Stimulated activated CD4-positive, alpha-beta T cell treated with anti-CD3 and anti-CD28 coated beads, TNF-alpha, amount 100 ng/mL, for 24 hours (primary cell): ENCODE measurements around the gene CD96.
A peak's percentile ranks its signal among the peaks of the same experiment; 100 is the strongest.

Source experiments
- DNase-seq, 3 experiments: peaks; one replicate each; pipeline ENCODE4 v3.0.0-alpha.2; 2020; ENCODE audit warnings: low read depth in 3 of 3

Gene CD96

GRCh38 chr3:111593666-111594065, 51.7 kb downstream of the CD96 start:
- DNase-seq = no peak

DNA sequence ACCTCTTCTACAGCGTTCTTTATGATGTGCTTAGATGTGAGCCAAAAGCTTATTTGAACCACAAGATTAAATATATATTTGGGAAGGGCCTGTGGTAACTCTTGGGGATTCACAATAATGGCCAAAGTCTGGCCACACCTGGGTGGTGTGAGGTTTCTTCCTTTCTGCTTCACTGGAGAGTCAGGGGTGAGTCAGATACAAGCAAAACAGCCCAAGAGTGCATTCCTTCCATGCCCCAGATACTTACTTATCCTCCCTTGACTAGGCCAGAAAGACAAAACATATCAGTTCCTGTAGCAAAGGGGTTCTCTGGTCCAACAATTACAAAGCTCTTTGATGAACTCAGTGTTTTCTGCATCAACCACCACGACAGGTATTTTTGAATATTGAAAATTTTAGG, 52.2 kb downstream of the CD96 start:
- DNase-seq = no peak

GRCh38 chr3:111594781-111595180, 52.8 kb downstream of the CD96 start:
- DNase-seq = no peak

DNA sequence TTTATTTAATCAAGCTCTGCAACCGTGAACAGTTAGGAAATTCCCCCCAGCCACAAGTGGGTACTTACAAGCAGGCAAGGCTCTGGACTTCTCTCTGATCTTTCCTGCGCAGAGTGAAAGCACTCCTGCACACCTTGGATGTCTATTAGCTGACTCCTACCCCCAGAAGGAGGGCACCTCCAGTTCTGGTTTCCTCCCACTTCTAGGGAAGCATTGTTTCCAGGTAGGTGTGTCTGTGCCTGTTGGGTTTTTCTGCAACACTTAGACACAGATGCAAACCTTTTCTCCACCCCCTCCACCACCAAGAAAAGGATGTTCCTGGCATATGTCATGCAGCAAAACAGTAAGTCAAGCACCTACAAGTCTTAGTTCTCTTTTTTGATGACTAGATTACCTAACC, 53.2 kb downstream of the CD96 start, which contains the start of gene ZBED2:
ZBED2 (minus strand) TSS at position 115 of the 400 bp plus-strand sequence. CDS start 1,145 bp downstream, outside the sequence.
- no peak for DNase-seq

DNA sequence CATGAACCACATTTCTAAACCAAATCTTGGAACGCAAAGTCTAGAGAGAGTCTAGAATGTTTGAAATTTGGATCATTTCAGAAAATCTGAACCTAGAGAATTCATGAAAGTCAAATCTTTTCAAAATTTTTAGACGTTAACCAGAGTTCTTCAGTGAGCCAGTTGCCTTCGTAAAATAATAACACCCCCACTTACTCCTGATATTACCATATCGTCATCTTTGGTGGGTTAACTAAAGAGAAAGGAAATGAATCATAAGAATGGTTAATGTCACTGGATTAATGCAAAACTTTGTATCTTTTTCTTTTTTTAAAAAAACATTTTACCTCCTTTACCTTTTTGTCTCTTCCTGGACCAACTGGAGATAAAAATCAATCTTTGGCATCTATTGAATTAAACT, 54.3 kb downstream of the CD96 start:
- no peak for DNase-seq

GRCh38 chr3:111598139-111598538, 56.1 kb downstream of the CD96 start:
- DNase-seq = no peak

DNA sequence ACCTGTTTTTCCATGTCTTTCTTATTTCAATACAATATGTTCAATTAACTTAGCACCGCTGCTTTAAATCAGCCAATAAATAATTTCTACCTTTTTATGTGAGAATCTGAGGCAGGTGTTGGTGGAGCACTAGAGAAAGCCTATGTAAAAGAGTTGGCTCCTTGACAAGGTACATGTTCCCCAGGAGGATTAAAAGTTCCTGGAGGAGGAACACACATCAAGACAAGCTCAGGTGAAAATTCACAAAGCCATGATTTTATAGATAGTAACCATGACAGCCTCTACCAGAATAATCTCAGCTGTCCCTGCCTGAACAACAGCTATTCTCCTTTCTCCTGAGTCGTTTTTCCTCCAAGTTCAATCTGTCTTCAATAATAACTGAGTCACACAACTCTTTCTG, 56.6 kb downstream of the CD96 start:
- no peak for DNase-seq

GRCh38 chr3:111601810-111602209, 59.8 kb downstream of the CD96 start:
- DNase-seq = no peak

GRCh38 chr3:111603679-111604078, 61.7 kb downstream of the CD96 start:
- DNase-seq = no peak

- no peak for DNase-seq
Measured at GRCh38 chr3:111604119-111604518, 62.1 kb downstream of the CD96 start.

DNA sequence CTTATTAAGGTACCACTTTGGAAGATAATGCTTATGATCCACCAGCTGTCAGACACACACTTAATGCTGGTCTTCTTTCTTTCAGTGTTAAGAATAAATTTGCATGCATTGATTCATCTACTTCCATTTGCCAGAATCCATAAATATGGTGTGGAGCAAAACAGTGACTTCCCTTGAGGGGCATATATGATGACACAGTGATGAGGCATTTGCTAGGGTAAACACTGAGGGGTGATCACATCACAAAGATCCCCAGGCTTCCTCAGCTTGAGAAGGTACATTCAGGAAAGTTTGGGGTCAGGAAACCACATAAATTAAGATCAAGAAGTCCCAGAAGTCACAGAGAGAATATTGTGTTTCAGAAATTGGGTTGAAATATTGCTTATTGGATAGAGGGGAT, 63.0 kb downstream of the CD96 start:
- DNase-seq = no peak

GRCh38 chr3:111605493-111605892, 63.5 kb downstream of the CD96 start:
- no peak for DNase-seq

- no peak for DNase-seq
Measured at GRCh38 chr3:111607240-111607920, 65.4 kb downstream of the CD96 start.

DNA sequence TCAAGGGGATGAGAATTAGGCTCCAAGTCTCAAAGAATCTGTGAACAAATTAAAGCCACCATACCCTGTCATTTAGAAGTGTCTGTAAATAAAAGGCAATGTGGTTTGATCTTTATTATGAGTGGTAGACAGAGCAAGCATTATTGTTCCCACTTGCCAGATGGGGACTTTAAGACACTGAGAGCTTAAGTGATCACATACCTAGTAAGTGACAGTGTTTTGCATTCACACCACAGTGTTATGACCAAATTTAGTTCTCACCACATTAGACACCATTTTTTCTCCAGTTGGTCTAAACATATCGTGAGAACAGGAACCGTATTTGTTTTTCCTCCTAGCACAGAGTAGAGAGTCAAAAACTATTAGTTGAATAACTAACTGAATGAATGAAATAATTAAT, 66.4 kb downstream of the CD96 start:
- no peak for DNase-seq

- no peak for DNase-seq
Measured at GRCh38 chr3:111609700-111610099, 67.7 kb downstream of the CD96 start.

DNA sequence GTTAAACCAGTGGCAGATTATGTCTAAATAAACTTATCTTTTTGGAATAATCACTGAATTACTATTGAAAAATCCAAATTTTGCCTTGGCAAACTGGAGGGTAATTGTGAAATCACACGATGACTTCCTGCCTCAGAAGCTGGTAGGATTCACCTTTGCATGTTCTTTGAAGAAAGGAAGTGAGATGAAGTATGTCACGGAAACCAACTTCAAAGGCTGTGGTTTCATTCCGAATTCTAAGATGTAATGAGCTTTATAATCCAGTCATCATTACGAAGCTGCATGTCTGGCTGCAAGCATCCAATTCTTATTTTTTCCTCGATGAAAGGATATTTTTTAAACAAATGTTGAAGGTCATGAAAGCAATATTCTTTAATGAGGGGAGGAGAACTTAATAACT, 68.2 kb downstream of the CD96 start:
- no peak for DNase-seq

GRCh38 chr3:111610612-111611054, 68.6 kb downstream of the CD96 start:
- no peak for DNase-seq

DNA sequence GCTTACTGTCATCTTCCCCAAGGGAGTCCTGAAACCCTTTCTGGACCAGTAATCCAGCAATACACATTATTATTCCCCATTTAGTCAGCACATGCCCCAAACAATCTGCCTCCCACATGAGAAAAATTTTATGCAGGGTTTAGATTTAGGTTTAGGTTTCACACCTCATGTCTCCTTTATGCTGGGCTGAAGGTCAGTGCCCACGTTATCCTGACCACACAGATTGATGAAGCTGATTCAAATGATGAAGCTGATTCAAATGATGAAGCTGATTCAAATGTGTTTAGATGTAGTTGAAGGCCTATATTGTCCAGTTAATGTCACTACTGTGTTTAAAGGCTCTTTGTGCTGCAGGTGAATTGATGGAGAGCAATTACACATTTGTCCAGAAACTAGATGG, 71.3 kb downstream of the CD96 start:
- no peak for DNase-seq

DNA sequence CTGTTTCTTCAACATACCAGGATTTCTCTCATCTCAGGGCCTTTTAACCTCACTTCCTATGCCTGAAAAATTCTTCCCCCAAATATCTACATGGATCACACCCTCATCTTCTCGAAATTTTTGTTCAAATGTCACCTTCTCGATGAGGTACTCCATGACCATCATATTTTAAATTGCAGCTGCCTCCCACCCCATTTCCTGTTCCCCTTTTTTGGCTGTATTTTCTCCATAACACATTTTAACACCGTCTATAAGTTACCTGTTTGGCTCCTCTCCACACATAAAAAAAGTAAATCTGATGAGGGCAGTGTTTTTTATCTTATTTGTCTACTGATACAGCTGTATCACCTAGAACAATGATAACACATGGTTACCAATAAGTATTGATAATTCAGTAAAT, 73.9 kb downstream of the CD96 start:
- DNase-seq = no peak

DNA sequence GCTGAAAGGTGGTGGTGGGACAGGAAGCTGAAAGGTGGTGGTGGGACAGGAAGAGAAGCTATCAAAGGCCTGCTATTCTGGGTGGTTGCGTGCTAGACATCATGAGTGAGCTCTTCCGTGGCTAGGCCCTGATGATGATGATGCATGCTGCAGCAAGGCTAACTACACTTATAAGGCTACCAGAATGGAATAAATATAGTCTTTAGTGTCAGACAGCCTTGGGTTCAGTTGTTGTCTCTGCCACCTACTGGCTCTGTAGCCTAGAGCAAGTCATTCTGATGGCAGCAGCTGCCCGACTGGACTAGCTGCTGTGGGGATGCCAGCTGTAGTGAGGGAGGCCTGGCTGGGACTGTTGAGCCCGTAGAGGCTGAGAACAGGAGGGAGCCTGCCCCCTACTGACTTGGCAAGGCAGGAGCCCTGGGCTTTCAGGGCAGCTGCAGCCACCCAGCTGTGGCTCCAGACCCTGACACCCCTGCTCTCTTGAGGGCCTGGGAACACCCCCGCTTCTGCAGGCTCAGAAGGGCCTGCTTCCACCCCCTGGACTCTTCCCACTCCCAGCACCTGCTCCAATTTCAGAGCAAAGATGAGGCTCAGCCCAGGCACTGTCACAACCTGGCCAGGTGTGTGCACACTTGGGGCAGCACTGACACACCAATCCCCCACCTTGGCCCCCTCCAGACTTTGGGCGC, 74.6 kb downstream of the CD96 start:
- DNase-seq = peak in 2 of 3 experiments; percentile 57 to 66

GRCh38 chr3:111617406-111617805, 75.4 kb downstream of the CD96 start:
- DNase-seq = no peak

DNA sequence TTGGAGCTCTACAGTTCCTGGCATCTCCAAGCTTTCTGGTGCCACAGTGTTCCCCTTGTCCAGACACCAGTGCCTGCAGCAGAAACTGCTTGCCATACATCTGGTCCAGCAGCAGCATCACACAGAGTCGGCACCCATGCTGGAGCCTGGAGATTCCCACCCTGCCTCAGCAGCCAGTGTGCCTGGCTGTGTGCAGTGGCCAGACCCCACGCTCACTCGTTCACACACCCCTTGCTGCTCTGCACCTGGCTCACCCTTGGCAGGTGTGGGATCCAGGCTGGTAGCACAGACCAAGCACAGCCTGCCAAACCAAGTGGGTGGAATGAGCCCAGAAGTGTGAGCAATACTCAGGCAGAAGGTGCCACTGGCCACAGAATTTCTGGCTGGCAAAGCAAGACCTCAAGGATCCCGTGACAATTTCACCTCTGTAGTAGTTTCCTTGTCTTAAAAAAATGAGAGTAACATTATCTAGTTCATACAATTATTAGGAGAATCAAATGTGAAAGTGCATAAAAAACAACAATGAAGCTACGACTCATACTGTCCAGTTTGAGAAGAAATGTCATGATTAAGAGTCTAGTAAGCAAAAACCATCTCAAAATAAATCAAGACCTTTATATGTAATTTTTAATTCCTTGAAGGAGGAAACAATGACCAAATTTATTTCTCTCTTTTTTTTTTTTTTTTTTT, 76.1 kb downstream of the CD96 start:
- DNase-seq = no peak

GRCh38 chr3:111618945-111619344, 76.9 kb downstream of the CD96 start:
- no peak for DNase-seq
